Gastrocnemius medialis (tissue), 4 donors: ENCODE results near the gene CPLX1. TPM values are rescaled to one million over a fixed set of nuclear protein-coding genes. Genes with fewer than 3 reads are reported as not detected.

Experiments
- ATAC-seq, 2 donors: fragments of 150-250 bp; one replicate each; pipeline ENCODE4 v1.9.1; 2016
- DNase-seq, 2 donors: peaks; one replicate each; pipeline ENCODE4 v3.0.0-alpha.2; 2019
- H3K27ac ChIP-seq, 4 donors: fragments of 200-600 bp; sonication (generic); 1 replicate in 1 of 4; 2 replicates in 3 of 4; pipeline ENCODE4 v1.5.1; 2016 to 2018; ENCODE audit warnings: mild to moderate bottlenecking in 2 of 4, moderate library complexity in 1 of 4
- H3K27me3 ChIP-seq, 3 donors: fragments of 200-600 bp; sonication (generic) in 2 of 3; 1 replicate in 1 of 3; 2 replicates in 2 of 3; pipeline versions ENCODE4 v1.5.1 to v1.6.0; 2016 to 2019; ENCODE audit warnings: mild to moderate bottlenecking in 1 of 3, moderate library complexity in 1 of 3
- H3K36me3 ChIP-seq, 2 donors: fragments of 200-600 bp; sonication (generic) in 1 of 2; one replicate each; pipeline ENCODE4 v1.5.1; 2017 to 2018
- H3K4me1 ChIP-seq, 2 donors: fragments of 200-600 bp; sonication (generic) in 1 of 2; one replicate each; pipeline ENCODE4 v1.5.1; 2016 to 2017; ENCODE audit warnings: mild to moderate bottlenecking in 2 of 2
- H3K4me3 ChIP-seq, 4 donors: fragments of 200-600 bp; sonication (generic) in 3 of 4; 1 replicate in 1 of 4; 2 replicates in 3 of 4; pipeline ENCODE4 v1.5.1; 2016 to 2019; ENCODE audit warnings: mild to moderate bottlenecking in 2 of 4
- H3K9me3 ChIP-seq, 3 donors: fragments of 200-600 bp; sonication (generic) in 2 of 3; 1 replicate in 1 of 3; 2 replicates in 2 of 3; pipeline ENCODE4 v1.5.1; 2016 to 2019
- CTCF ChIP-seq, 5 experiments: fragments of 450-650 bp in 3 of 5; fragments of 200-600 bp in 2 of 5; sonication (generic) in 2 of 5; IDR thresholded peaks in 4 of 5; conservative IDR thresholded peaks in 1 of 5; 1 replicate in 4 of 5; 2 replicates in 1 of 5; pipeline ENCODE4 v1.5.1; 2016 to 2019; ENCODE audit warnings: antibody characterized with exemption in 5 of 5, mild to moderate bottlenecking in 3 of 5, moderate library complexity in 3 of 5
- POLR2A ChIP-seq, 2 donors: fragments of 450-650 bp; IDR thresholded peaks; one replicate each; pipeline ENCODE4 v1.6.1; 2017; ENCODE audit warnings: antibody characterized with exemption in 2 of 2, mild to moderate bottlenecking in 2 of 2, moderate library complexity in 2 of 2
- in situ Hi-C, 4 donors: fragments of 200-750 bp; cut with MboI; loops; one replicate each; pipeline versions ENCODE4 v1.15.0 to v1.8.0; 2017; ENCODE audit warnings: low sequenced_read_pairs in 4 of 4
- intact Hi-C: fragments of 100-400 bp; cut with DNase I; formaldehyde crosslinking; loops from one replicate; pipeline ENCODE4 v1.15.1; 2023; ENCODE audit warnings: low total_unique reads
- total RNA-seq, 4 donors: library from RNA; depleted of rRNA; stranded (reverse); fragments of >200 nt; gene quantifications; one replicate each; pipeline versions ENCODE4 v1.1.0 to v1.2.3, GENCODE V29; 2016

Gene CPLX1
- total RNA-seq, 4 donors from 2014 or later: 0.91 to 1.0 TPM; not detected in 2

DNA sequence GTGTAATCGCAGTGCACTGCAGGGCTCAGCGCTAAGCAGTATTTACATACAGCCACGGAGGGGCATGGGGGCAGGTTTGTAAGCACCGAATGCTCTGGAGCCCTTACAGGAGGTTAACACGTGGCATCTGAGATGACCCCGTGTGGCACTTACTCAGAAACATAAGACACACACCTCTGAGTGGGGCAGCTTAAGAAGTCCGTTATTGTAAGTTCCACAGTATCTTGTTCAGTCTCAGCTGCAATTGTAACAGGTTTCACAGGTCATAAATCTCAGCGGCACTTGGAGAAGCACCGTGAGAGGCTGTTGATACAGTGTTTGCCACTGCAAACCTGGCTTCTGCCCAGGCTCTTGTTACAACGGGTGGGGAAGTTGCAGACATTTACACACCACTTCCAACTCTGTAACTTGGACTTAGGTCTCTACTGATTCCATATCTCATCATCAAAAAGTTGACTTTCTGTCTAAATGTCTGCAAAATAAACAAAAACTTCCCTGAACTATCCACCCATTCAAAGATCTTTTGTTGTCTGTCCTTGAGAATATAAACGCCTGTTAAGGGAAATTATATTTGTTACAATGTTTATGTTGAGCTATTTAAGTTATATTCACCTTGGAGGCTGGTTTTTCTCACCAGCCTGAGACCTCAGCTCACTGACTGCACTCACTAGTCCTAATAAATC lies 10.3 kb downstream of the CPLX1 start:
- Histone ChIP-seq H3K9me3 (no peaks in the 10 kb centered on the region), H3K27me3 (peaks cover 42 to 53% (median 47%) of the 10 kb centered on the region in 3 donors), H3K36me3 (no peaks in the 10 kb centered on the region), H3K4me1 (no peaks in the 10 kb centered on the region), H3K27ac (no peak overlapping the region), H3K4me3 (no peak overlapping the region)
- ATAC-seq (no peak), DNase-seq (no peak)
- intact Hi-C loops: no loop called here
- in situ Hi-C loops: no loop called here
- no peak for TF ChIP-seq POLR2A (IDR thresholded peaks at IDR 0.05)
- TF ChIP-seq CTCF (IDR thresholded peaks at IDR 0.05 in 4 of 5, conservative IDR thresholded peaks at IDR 0.05 in 1 of 5): no peak

GRCh38 chr4:814312-814850 lies 11.5 kb downstream of the CPLX1 start:
- ATAC-seq: no peak
- Histone ChIP-seq H3K36me3 (no peaks in the 10 kb centered on the region), H3K27ac (no peak overlapping the region), H3K27me3 (peaks cover 41 to 44% (median 42%) of the 10 kb centered on the region in 3 donors), H3K4me1 (no peaks in the 10 kb centered on the region), H3K4me3 (no peak overlapping the region), H3K9me3 (no peaks in the 10 kb centered on the region)
- intact Hi-C loops: no loop called here
- TF ChIP-seq CTCF (IDR thresholded peaks at IDR 0.05 in 4 of 5, conservative IDR thresholded peaks at IDR 0.05 in 1 of 5): no peak
- no peak for TF ChIP-seq POLR2A (IDR thresholded peaks at IDR 0.05)
- DNase-seq: no peak
- in situ Hi-C loops: no loop called here

- in situ Hi-C loops: no loop called here
- no peak overlapping the region for H3K27ac ChIP-seq
- intact Hi-C loops: no loop called here
- no peaks in the 10 kb centered on the region for H3K9me3 ChIP-seq
- no peaks in the 10 kb centered on the region for H3K36me3 ChIP-seq
- H3K4me1 ChIP-seq: no peaks in the 10 kb centered on the region
- no peak for DNase-seq
- H3K4me3 ChIP-seq: no peak overlapping the region
- H3K27me3 ChIP-seq: peaks cover 37 to 41% (median 40%) of the 10 kb centered on the region in 3 donors
- no peak for ATAC-seq
- TF ChIP-seq POLR2A (IDR thresholded peaks at IDR 0.05) (no peak), CTCF (IDR thresholded peaks at IDR 0.05 in 4 of 5, conservative IDR thresholded peaks at IDR 0.05 in 1 of 5) (no peak)
Measured at GRCh38 chr4:813900-814299, 12.0 kb downstream of the CPLX1 start.

- in situ Hi-C loops (no loop called here), intact Hi-C loops (no loop called here)
- ATAC-seq: no peak
- Histone ChIP-seq H3K9me3 (no peaks in the 10 kb centered on the region), H3K4me1 (no peaks in the 10 kb centered on the region), H3K27ac (no peak overlapping the region), H3K27me3 (peaks cover 34 to 38% (median 34%) of the 10 kb centered on the region in 3 donors), H3K36me3 (no peaks in the 10 kb centered on the region), H3K4me3 (no peak overlapping the region)
- no peak for DNase-seq
- TF ChIP-seq POLR2A (IDR thresholded peaks at IDR 0.05) (no peak), CTCF (IDR thresholded peaks at IDR 0.05 in 4 of 5, conservative IDR thresholded peaks at IDR 0.05 in 1 of 5) (no peak)
Measured at GRCh38 chr4:808860-809570, 16.9 kb downstream of the CPLX1 start.
